GM12801 (cell line): ENCODE results near the gene SLC39A1.

Source experiments
- TF ChIP-seq, protein P1 (sequence below): IDR thresholded peaks from one replicate; pipeline ENCODE4 v1.5.1; 2011; ENCODE audit warnings: control low read depth; ENCODE audit not compliant: insufficient read length; ENCODE audit errors: extremely low read depth

Gene SLC39A1

GRCh38 chr1:153934746-153935145, 28.6 kb downstream of the SLC39A1 start:
- TF ChIP-seq, protein P1, sequence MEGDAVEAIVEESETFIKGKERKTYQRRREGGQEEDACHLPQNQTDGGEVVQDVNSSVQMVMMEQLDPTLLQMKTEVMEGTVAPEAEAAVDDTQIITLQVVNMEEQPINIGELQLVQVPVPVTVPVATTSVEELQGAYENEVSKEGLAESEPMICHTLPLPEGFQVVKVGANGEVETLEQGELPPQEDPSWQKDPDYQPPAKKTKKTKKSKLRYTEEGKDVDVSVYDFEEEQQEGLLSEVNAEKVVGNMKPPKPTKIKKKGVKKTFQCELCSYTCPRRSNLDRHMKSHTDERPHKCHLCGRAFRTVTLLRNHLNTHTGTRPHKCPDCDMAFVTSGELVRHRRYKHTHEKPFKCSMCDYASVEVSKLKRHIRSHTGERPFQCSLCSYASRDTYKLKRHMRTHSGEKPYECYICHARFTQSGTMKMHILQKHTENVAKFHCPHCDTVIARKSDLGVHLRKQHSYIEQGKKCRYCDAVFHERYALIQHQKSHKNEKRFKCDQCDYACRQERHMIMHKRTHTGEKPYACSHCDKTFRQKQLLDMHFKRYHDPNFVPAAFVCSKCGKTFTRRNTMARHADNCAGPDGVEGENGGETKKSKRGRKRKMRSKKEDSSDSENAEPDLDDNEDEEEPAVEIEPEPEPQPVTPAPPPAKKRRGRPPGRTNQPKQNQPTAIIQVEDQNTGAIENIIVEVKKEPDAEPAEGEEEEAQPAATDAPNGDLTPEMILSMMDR, result no peak

DNA sequence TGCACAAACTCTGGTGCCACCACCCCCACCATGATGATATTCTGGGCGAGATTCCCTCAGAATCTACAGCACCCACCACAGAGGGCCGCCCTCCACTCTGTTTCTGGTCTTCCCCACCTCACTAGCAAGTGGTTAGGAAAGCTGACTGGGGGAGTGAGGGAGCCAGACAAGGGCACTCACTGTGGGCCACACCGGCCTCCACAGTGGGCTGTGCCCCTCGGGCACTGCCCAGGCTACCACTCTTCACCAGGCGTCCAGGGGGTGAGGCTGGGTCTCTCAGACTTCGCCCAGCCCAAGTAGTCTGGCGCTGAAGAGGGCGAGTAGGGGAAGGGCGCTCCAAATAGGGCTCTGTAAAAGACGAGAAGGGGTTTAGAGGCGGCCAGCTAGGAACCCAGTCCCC, 29.4 kb downstream of the SLC39A1 start:
- TF ChIP-seq, protein P1, result no peak

- TF ChIP-seq, protein P1, result no peak
Observed at GRCh38 chr1:153933430-153933829, 29.9 kb downstream of the SLC39A1 start.

GRCh38 chr1:153932156-153933131, 30.9 kb downstream of the SLC39A1 start:
- TF ChIP-seq, protein P1, result no peak

GRCh38 chr1:153929981-153930948, 33.1 kb downstream of the SLC39A1 start:
- TF ChIP-seq, protein P1, result no peak

GRCh38 chr1:153929426-153929825, 33.9 kb downstream of the SLC39A1 start:
- TF ChIP-seq, protein P1, result no peak

- TF ChIP-seq, protein P1, result no peak
Observed at GRCh38 chr1:153928791-153929341, 34.5 kb downstream of the SLC39A1 start.
